Neural cell (in vitro differentiated cells): Measurements from ENCODE around the gene THRA. TPM values are rescaled to one million over a fixed set of nuclear protein-coding genes. Genes with fewer than 3 reads are reported as not detected.

Experiments used
- H2AFZ ChIP-seq: fragments of 200-600, 300-800 bp; sonication (generic), shearing (Covaris generic); 2 replicates; pipeline ENCODE4 v1.6.0; 2014; ENCODE audit warnings: low read depth, mild to moderate bottlenecking, antibody characterized with exemption, low read length, moderate library complexity
- H3F3A ChIP-seq: fragments of 200-600 bp; shearing (Covaris generic); 2 replicates; pipeline ENCODE4 v1.6.1; 2016; ENCODE audit warnings: mild to moderate bottlenecking, moderate library complexity, mixed read lengths, antibody characterized with exemption, low read length; ENCODE audit not compliant: insufficient read depth, poor library complexity, severe bottlenecking
- H3K27ac ChIP-seq: fragments of 200-600, 300-800 bp; sonication (generic), shearing (Covaris generic); 2 replicates; pipeline ENCODE4 v1.5.1; 2014; ENCODE audit warnings: mild to moderate bottlenecking, low read length, moderate library complexity
- H3K27me3 ChIP-seq: fragments of 300-800, 200-600 bp; sonication (generic), shearing (Covaris generic); 2 replicates; pipeline ENCODE4 v1.6.0; 2014; ENCODE audit warnings: mild to moderate bottlenecking, low read depth, low read length, moderate library complexity; ENCODE audit not compliant: insufficient read depth
- H3K36me3 ChIP-seq: fragments of 300-800, 200-600 bp; sonication (generic), shearing (Covaris generic); 2 replicates; pipeline ENCODE4 v1.5.1; 2014; ENCODE audit warnings: mild to moderate bottlenecking, antibody characterized with exemption, low read length, moderate library complexity; ENCODE audit not compliant: insufficient read depth
- H3K4me2 ChIP-seq: fragments of 300-800, 200-600 bp; sonication (generic), shearing (Covaris generic); 2 replicates; pipeline ENCODE4 v1.6.0; 2014; ENCODE audit warnings: mild to moderate bottlenecking, low read length
- H3K4me3 ChIP-seq: fragments of 300-800, 200-600 bp; sonication (generic), shearing (Covaris generic); 2 replicates; pipeline ENCODE4 v1.5.1; 2014; ENCODE audit warnings: mild to moderate bottlenecking, low read length, moderate library complexity
- H3K79me2 ChIP-seq: fragments of 200-600 bp; shearing (Covaris generic); replicated peaks from 2 replicates; pipeline ENCODE4 v1.6.0; 2014; ENCODE audit warnings: mild to moderate bottlenecking, low read length, moderate library complexity; ENCODE audit not compliant: insufficient read depth
- H3K9ac ChIP-seq: fragments of 300-800, 200-600 bp; sonication (generic), shearing (Covaris generic); 2 replicates; pipeline ENCODE4 v1.6.1; 2016; ENCODE audit warnings: mild to moderate bottlenecking, low read length, mixed read lengths
- H3K9me2 ChIP-seq: fragments of 200-600 bp; shearing (Covaris generic); 2 replicates; pipeline ENCODE4 v1.6.1; 2016; ENCODE audit warnings: mild to moderate bottlenecking, low read length, mixed read lengths; ENCODE audit not compliant: insufficient read depth
- H3K9me3 ChIP-seq: fragments of 200-600, 300-800 bp; sonication (generic), shearing (Covaris generic); 2 replicates; pipeline ENCODE4 v1.6.1; 2016; ENCODE audit warnings: mild to moderate bottlenecking, mixed run types, low read length, moderate library complexity, mixed read lengths
- H4K20me1 ChIP-seq: fragments of 200-600 bp; shearing (Covaris generic); 2 replicates; pipeline ENCODE4 v1.6.1; 2016; ENCODE audit warnings: mild to moderate bottlenecking, mixed run types; ENCODE audit not compliant: insufficient read depth
- EP300 ChIP-seq: fragments of 450-650 bp; conservative IDR thresholded peaks from 2 replicates; pipeline ENCODE4 v1.6.1; 2014; ENCODE audit warnings: antibody characterized with exemption, mild to moderate bottlenecking, moderate library complexity; ENCODE audit not compliant: poor library complexity, severe bottlenecking
- EZH2 ChIP-seq: fragments of 200-600, 300-800 bp; shearing (Covaris generic), sonication (generic); IDR thresholded peaks from 2 replicates; pipeline ENCODE4 v1.6.1; 2014; ENCODE audit warnings: antibody characterized with exemption, low read length, borderline replicate concordance, mild to moderate bottlenecking; ENCODE audit not compliant: insufficient read depth, poor library complexity, severe bottlenecking
- MXI1 ChIP-seq: fragments of 450-650 bp; conservative IDR thresholded peaks from 2 replicates; pipeline ENCODE4 v1.6.1; 2014; ENCODE audit warnings: antibody characterized with exemption, mild to moderate bottlenecking; ENCODE audit not compliant: poor library complexity, severe bottlenecking
- POLR2AphosphoS5 ChIP-seq: IDR thresholded peaks from 2 replicates; pipeline ENCODE4 v1.6.1; 2012
- RAD21 ChIP-seq: fragments of 450-650 bp; conservative IDR thresholded peaks from 2 replicates; pipeline ENCODE4 v1.6.1; 2014; ENCODE audit warnings: antibody characterized with exemption, mild to moderate bottlenecking, moderate library complexity
- REST ChIP-seq: IDR thresholded peaks from 2 replicates; pipeline ENCODE4 v1.6.1; 2012; ENCODE audit warnings: borderline replicate concordance
- SMC3 ChIP-seq: fragments of 450-650 bp; conservative IDR thresholded peaks from 2 replicates; pipeline ENCODE4 v1.6.1; 2014; ENCODE audit warnings: antibody characterized with exemption, mild to moderate bottlenecking, moderate library complexity; ENCODE audit not compliant: poor library complexity
- TAF1 ChIP-seq: IDR thresholded peaks from 2 replicates; pipeline ENCODE4 v1.6.1; 2012; ENCODE audit warnings: low read depth
- polyA plus RNA-seq: library from polyadenylated mRNA; depleted of rRNA; stranded (reverse); fragments of >200 nt; gene quantifications from 2 replicates; pipeline ENCODE4 v1.2.3, GENCODE V29; 2014
- TF ChIP-seq, protein P1 (sequence below): fragments of 450-650 bp; IDR thresholded peaks from 2 replicates; pipeline ENCODE4 v1.5.1; 2014; ENCODE audit warnings: antibody characterized with exemption, mild to moderate bottlenecking, moderate library complexity; ENCODE audit not compliant: poor library complexity, severe bottlenecking

Gene THRA
- polyA plus RNA-seq, 1 donor from 2014 or later = 97.2 TPM

- H3F3A ChIP-seq = no peaks in the 10 kb centered on the region
- H3K9me2 ChIP-seq = no peaks in the 10 kb centered on the region
- TF ChIP-seq MXI1 = no peak
- no peak for TF ChIP-seq RAD21
- TF ChIP-seq, protein P1, sequence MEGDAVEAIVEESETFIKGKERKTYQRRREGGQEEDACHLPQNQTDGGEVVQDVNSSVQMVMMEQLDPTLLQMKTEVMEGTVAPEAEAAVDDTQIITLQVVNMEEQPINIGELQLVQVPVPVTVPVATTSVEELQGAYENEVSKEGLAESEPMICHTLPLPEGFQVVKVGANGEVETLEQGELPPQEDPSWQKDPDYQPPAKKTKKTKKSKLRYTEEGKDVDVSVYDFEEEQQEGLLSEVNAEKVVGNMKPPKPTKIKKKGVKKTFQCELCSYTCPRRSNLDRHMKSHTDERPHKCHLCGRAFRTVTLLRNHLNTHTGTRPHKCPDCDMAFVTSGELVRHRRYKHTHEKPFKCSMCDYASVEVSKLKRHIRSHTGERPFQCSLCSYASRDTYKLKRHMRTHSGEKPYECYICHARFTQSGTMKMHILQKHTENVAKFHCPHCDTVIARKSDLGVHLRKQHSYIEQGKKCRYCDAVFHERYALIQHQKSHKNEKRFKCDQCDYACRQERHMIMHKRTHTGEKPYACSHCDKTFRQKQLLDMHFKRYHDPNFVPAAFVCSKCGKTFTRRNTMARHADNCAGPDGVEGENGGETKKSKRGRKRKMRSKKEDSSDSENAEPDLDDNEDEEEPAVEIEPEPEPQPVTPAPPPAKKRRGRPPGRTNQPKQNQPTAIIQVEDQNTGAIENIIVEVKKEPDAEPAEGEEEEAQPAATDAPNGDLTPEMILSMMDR = no peak
- no peak for TF ChIP-seq EP300
- no peak for TF ChIP-seq TAF1
- no peak overlapping the region for H3K27ac ChIP-seq
- H3K9ac ChIP-seq = no peak overlapping the region
- no peak overlapping the region for H3K4me3 ChIP-seq
- no peaks in the 10 kb centered on the region for H3K79me2 ChIP-seq
- no peaks in the 10 kb centered on the region for H3K27me3 ChIP-seq
- no peak overlapping the region for H2AFZ ChIP-seq
- no peaks in the 10 kb centered on the region for H4K20me1 ChIP-seq
- no peaks in the 10 kb centered on the region for H3K9me3 ChIP-seq
- H3K36me3 ChIP-seq = no peaks in the 10 kb centered on the region
- H3K4me2 ChIP-seq = no peak overlapping the region
These were observed 27.7 kb downstream of the THRA start for GRCh38 chr17:40090237-40091119.

DNA sequence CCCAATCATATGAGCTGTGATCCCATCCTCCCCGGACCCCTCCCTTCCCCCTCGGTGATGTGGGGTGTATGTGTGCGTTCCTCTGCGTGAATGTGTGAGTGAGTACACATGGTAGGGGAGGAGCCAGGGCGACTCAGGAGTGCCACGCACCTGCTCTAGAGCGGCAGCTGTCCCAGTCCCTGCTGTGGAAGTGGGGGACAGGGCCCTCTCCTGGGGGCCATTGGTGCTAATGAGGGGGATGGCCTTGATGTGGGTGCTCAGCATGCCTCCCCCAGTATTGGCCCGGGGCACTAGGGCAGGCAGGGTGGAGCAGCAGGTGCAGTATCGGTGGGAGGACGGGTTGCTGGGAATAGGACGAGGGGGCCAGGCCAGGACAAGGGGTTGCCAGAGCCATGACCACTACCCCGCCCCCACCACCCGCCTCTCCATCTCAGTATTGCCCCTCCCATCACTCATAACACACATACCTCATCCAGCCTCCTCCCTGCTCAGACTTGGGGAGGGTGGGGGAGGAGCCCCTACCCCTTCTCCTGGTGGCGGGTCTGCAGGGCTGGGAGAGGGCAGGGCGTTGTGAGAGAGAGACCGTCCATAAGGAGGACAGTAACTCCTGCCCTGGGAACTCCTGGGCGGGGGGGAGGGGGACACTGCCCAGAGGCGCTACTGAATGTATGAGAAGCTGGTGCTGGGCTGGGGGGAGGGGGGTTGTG is 29.1 kb downstream of the THRA start:
- TF ChIP-seq MXI1 (no peak), REST (no peak), TAF1 (no peak), SMC3 (no peak), POLR2AphosphoS5 (no peak), EZH2 (no peak), EP300 (no peak), RAD21 (no peak)
- TF ChIP-seq, protein P1 = no peak
- H3K9ac ChIP-seq = no peak overlapping the region
- no peak overlapping the region for H3K4me2 ChIP-seq
- H3K9me2 ChIP-seq = no peaks in the 10 kb centered on the region
- no peaks in the 10 kb centered on the region for H3K36me3 ChIP-seq
- H3F3A ChIP-seq = no peaks in the 10 kb centered on the region
- no peaks in the 10 kb centered on the region for H3K79me2 ChIP-seq
- no peak overlapping the region for H3K27ac ChIP-seq
- no peak overlapping the region for H2AFZ ChIP-seq
- no peak overlapping the region for H3K4me3 ChIP-seq
- H4K20me1 ChIP-seq = no peaks in the 10 kb centered on the region
- no peaks in the 10 kb centered on the region for H3K9me3 ChIP-seq
- no peaks in the 10 kb centered on the region for H3K27me3 ChIP-seq
